GM23338 (cell line): Measurements from ENCODE around the gene SENP6.

Experiments used
- EZH2 ChIP-seq: fragments of 200-600 bp; sonication (generic); IDR thresholded peaks from one replicate; pipeline ENCODE4 v1.8.0; 2017; ENCODE audit warnings: antibody characterized with exemption, mild to moderate bottlenecking, low read depth; ENCODE audit not compliant: unreplicated experiment
- EZH2phosphoT487 ChIP-seq: fragments of 200-600 bp; sonication (generic); IDR thresholded peaks from one replicate; pipeline ENCODE4 v1.8.1; 2018; ENCODE audit warnings: antibody characterized with exemption; ENCODE audit not compliant: unreplicated experiment
- JUNB ChIP-seq: IDR thresholded peaks from one replicate; pipeline ENCODE4 v1.6.1; 2016; ENCODE audit warnings: antibody characterized with exemption; ENCODE audit not compliant: unreplicated experiment
- POLR2AphosphoS5 ChIP-seq: IDR thresholded peaks from 2 replicates; pipeline ENCODE4 v1.6.1; 2016; ENCODE audit warnings: antibody characterized with exemption, low read depth
- STAT1 ChIP-seq: IDR thresholded peaks from one replicate; pipeline ENCODE4 v1.6.1; 2016; ENCODE audit warnings: antibody characterized with exemption; ENCODE audit not compliant: unreplicated experiment
- ZNF114 ChIP-seq: fragments of 250-450 bp; sonication (Bioruptor Pico); IDR thresholded peaks from 2 replicates; pipeline ENCODE4 v1.5.0; 2020; ENCODE audit warnings: mild to moderate bottlenecking, moderate library complexity
- TF ChIP-seq, protein P1 (sequence below), 2 experiments: fragments of 200-600 bp in 1 of 2; sonication (generic) in 1 of 2; conservative IDR thresholded peaks; 2 replicates each; pipeline versions ENCODE4 v1.5.1 to v1.6.1; 2016 to 2017; ENCODE audit warnings: antibody characterized with exemption in 2 of 2, low read depth in 2 of 2, mild to moderate bottlenecking in 2 of 2, moderate library complexity in 1 of 2

- TF ChIP-seq JUNB (no peak), EZH2 (no peak), EZH2phosphoT487 (no peak), ZNF114 (CRISPR knock-in tag) (no peak), STAT1 (no peak), POLR2AphosphoS5 (no peak)
- TF ChIP-seq, protein P1, sequence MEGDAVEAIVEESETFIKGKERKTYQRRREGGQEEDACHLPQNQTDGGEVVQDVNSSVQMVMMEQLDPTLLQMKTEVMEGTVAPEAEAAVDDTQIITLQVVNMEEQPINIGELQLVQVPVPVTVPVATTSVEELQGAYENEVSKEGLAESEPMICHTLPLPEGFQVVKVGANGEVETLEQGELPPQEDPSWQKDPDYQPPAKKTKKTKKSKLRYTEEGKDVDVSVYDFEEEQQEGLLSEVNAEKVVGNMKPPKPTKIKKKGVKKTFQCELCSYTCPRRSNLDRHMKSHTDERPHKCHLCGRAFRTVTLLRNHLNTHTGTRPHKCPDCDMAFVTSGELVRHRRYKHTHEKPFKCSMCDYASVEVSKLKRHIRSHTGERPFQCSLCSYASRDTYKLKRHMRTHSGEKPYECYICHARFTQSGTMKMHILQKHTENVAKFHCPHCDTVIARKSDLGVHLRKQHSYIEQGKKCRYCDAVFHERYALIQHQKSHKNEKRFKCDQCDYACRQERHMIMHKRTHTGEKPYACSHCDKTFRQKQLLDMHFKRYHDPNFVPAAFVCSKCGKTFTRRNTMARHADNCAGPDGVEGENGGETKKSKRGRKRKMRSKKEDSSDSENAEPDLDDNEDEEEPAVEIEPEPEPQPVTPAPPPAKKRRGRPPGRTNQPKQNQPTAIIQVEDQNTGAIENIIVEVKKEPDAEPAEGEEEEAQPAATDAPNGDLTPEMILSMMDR (conservative IDR thresholded peaks at IDR 0.05; ENCODE audit: low read depth in 2 of 2) = no peak
Measured at GRCh38 chr6:75608956-75609533, 7.4 kb downstream of the SENP6 start.
